Testis (tissue), 3 donors: ENCODE data around the gene PTPRE. TPM values are rescaled to one million over a fixed set of nuclear protein-coding genes. Genes with fewer than 3 reads are reported as not detected.

Source experiments
- DNase-seq: peaks from one replicate; pipeline ENCODE4 v3.0.0-alpha.2; 2019
- H3K27ac ChIP-seq, 2 donors: fragments of 200-600 bp; sonication (generic); one replicate each; pipeline ENCODE4 v1.5.1; 2019
- H3K27me3 ChIP-seq: fragments of 200-600 bp; sonication (generic); one replicate; pipeline ENCODE4 v1.5.1; 2019
- H3K36me3 ChIP-seq: fragments of 200-600 bp; sonication (generic); one replicate; pipeline ENCODE4 v1.5.1; 2017; ENCODE audit warnings: low read depth; ENCODE audit errors: missing control alignments
- H3K4me1 ChIP-seq: fragments of 200-600 bp; sonication (generic); one replicate; pipeline ENCODE4 v1.5.1; 2019
- H3K4me3 ChIP-seq, 2 donors: fragments of 200-600 bp; sonication (generic); one replicate each; pipeline ENCODE4 v1.5.1; 2017 to 2019
- H3K9me3 ChIP-seq: fragments of 200-600 bp; sonication (generic); one replicate; pipeline ENCODE4 v1.5.1; 2017
- CTCF ChIP-seq, 3 experiments: fragments of 450-650 bp in 2 of 3; fragments of 200-600 bp in 1 of 3; sonication (generic) in 1 of 3; IDR thresholded peaks; one replicate each; pipeline ENCODE4 v1.5.1; 2016 to 2019; ENCODE audit warnings: antibody characterized with exemption in 3 of 3, mild to moderate bottlenecking in 2 of 3, moderate library complexity in 1 of 3
- POLR2A ChIP-seq: fragments of 450-650 bp; IDR thresholded peaks from one replicate; pipeline ENCODE4 v1.6.1; 2017; ENCODE audit warnings: antibody characterized with exemption, mild to moderate bottlenecking, moderate library complexity
- WGBS, 2 donors: methylation state at CpG; one replicate each; pipeline ENCODE4 v1.1.5; 2018; 5-methylcytosine and 5-hydroxymethylcytosine counted together
- intact Hi-C: fragments of 100-400 bp; cut with DNase I; formaldehyde crosslinking; loops from one replicate; pipeline ENCODE4 v1.15.1; 2023; ENCODE audit warnings: low total_unique reads
- polyA plus RNA-seq: library from polyadenylated mRNA; stranded (reverse); fragments of 350-450 nt; fragmentation: Illumina TruSeq; extraction: RNeasy Lipid Tissue Mini Kit (QIAGEN cat#74804); gene quantifications from one replicate; pipeline ENCODE4 v1.2.3, GENCODE V29; 2014; ENCODE audit warnings: low read depth, low replicate concordance; ENCODE audit not compliant: insufficient read depth
- total RNA-seq, 2 donors: library from RNA; depleted of rRNA; stranded (reverse); fragments of >200 nt; gene quantifications; one replicate each; pipeline ENCODE4 v1.2.3, GENCODE V29; 2016

Gene PTPRE
- total and polyA plus RNA-seq, 3 donors from 2014 or later = 10.0 to 26.6 (median 15.3) TPM

DNA sequence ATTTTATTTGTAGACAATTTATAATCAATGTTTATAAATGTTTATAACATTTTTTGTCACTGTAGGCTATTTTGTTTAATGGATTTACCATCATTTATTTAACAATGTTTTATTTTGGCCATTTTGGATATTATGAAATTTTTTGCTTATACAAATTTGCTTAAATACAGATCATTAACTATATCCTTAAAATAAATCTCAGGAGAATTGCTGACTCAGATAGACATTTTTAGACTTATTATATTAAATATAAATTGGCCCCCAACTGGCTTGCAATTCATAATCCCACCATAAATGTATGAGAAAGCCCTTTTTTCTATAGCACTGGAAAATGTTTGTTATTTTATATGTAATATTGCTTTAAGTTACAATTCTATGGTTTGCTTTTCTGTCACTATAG, 10.3 kb upstream of the PTPRE start:
- intact Hi-C loops = no loop called here
- H3K9me3 ChIP-seq = no peaks in the 10 kb centered on the region
- no peaks in the 10 kb centered on the region for H3K4me1 ChIP-seq
- H3K4me3 ChIP-seq = no peak overlapping the region
- H3K36me3 ChIP-seq = no peaks in the 10 kb centered on the region
- TF ChIP-seq CTCF (IDR thresholded peaks at IDR 0.05) = no peak
- TF ChIP-seq POLR2A = no peak
- no peak overlapping the region for H3K27ac ChIP-seq
- no peak for DNase-seq
- no peaks in the 10 kb centered on the region for H3K27me3 ChIP-seq

DNA sequence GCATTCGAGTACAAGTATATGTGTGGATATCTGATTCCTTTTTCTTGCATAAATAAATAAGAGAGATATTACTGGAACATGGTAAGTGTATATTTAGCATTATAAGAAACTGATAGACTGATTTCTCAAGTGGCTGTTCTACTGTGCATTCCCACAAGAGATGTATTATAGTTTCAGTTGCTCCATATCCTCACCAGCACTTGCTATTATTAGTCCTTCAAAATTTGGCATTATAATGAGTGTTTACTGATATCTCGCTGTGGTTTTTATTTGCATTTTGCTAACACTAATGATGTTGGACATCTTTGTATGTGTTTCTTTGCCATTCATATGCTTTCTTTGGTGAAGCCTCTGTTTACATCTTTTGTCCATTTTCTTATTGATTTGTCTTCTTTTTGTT, 9.7 kb upstream of the PTPRE start:
- no peaks in the 10 kb centered on the region for H3K27me3 ChIP-seq
- DNase-seq = no peak
- intact Hi-C loops = no loop called here
- TF ChIP-seq CTCF (IDR thresholded peaks at IDR 0.05) (no peak), POLR2A (no peak)
- H3K27ac ChIP-seq = no peak overlapping the region
- H3K9me3 ChIP-seq = no peaks in the 10 kb centered on the region
- 88 to 97% methylated on average over 2 of the region's 2 CpGs for WGBS, 2 donors
- no peaks in the 10 kb centered on the region for H3K4me1 ChIP-seq
- no peaks in the 10 kb centered on the region for H3K36me3 ChIP-seq
- H3K4me3 ChIP-seq = no peak overlapping the region

DNA sequence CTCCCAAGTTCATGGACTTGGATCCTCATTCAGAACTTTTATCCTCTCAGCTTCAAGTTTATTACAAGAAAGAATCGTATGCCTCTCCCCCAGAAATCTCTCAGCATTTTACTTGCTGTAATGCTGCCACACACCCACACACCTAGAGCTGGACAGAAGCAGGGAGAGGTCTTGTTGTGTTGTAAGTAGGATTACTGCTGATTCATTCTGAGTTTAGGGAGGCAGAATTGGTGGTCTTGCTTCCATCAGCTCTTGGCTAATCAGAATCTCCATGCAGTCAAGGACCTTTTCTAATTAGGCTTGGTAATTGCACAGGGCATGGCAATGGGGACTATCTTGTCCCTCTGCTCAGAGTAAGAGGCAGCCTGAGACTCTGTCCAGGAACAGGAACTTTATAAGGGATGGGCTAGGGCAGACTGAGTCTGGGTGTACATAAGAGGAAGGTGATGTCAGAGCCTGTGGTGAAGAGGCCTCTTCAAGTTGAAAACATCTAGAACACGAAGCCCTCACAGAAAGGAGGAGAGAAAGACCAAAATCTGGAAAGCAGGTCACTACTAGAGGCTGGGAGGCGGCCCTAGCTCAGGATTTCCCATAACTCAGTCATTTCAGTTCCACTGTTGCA, 7.0 kb upstream of the PTPRE start:
- intact Hi-C loops = loop anchor here (10.0 kb wide), 1 partner anchor 165 kb away; no protein-coding TSS in a partner anchor
- no peaks in the 10 kb centered on the region for H3K4me1 ChIP-seq
- WGBS, 2 donors = 69 to 71% methylated on average over 3 of the region's 3 CpGs

GRCh38 chr10:127903789-127904188, 3.1 kb upstream of the PTPRE start:
- intact Hi-C loops = loop anchor here (10.0 kb wide), 1 partner anchor 161 kb away; no protein-coding TSS in a partner anchor
- no peak for TF ChIP-seq CTCF (IDR thresholded peaks at IDR 0.05)
- no peak for TF ChIP-seq POLR2A
- Histone ChIP-seq H3K9me3 (no peaks in the 10 kb centered on the region), H3K4me3 (no peak overlapping the region), H3K36me3 (no peaks in the 10 kb centered on the region), H3K27ac (no peak overlapping the region), H3K27me3 (no peaks in the 10 kb centered on the region), H3K4me1 (no peaks in the 10 kb centered on the region)
- no peak for DNase-seq
- 73% methylated on average over 5 of the region's 5 CpGs for WGBS, 2 donors

More for the DNA sequence above, 7.0 kb upstream of the PTPRE start:
- Histone ChIP-seq H3K27me3 (no peaks in the 10 kb centered on the region), H3K4me3 (no peak overlapping the region), H3K27ac (no peak overlapping the region), H3K36me3 (no peaks in the 10 kb centered on the region), H3K9me3 (no peaks in the 10 kb centered on the region)
- no peak for DNase-seq
- TF ChIP-seq POLR2A = no peak

- no peak for TF ChIP-seq POLR2A
- no peak for DNase-seq
- intact Hi-C loops = loop anchor here (10.0 kb wide), 1 partner anchor 160 kb away; no protein-coding TSS in a partner anchor
- H3K36me3 ChIP-seq = no peaks in the 10 kb centered on the region
- H3K27ac ChIP-seq = no peak overlapping the region
- 89 to 95% methylated on average over 5 of the region's 5 CpGs for WGBS, 2 donors
- H3K9me3 ChIP-seq = no peaks in the 10 kb centered on the region
- no peaks in the 10 kb centered on the region for H3K4me1 ChIP-seq
- no peaks in the 10 kb centered on the region for H3K27me3 ChIP-seq
- no peak overlapping the region for H3K4me3 ChIP-seq
These were observed 2.4 kb upstream of the PTPRE start for GRCh38 chr10:127904311-127905000.
